Measurements from ENCODE around the gene FAM131C. TPM values are rescaled to one million over a fixed set of nuclear protein-coding genes. Genes with fewer than 3 reads are reported as not detected.

The FAM131C gene
- polyA plus RNA-seq, 1 donor (not counting 4 experiments of a cell fraction or from before 2014, with no cell fraction given): 0.31 TPM

DNA sequence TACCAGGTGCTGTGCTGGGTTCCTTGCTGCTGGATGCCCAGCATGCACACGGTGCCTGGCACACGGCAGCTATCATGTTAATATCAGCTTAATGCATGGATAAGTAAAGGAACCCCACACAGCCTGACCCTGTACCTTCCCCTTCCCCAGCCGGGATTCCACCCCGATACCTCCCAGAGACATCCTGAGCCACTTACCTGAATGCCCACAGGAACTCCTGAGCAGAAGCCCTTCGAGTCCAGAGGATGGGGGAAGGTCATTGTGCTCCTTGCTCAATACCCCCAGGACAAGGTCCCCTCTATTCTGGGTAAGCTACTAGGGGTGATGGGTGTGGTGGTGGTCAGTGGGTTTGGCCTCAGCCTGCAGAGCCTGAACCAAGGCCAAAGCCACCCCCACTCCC is 1.4 kb downstream of the FAM131C start:
- Histone ChIP-seq H4K20me1 (ENCODE audit: control insufficient read depth, extremely low read depth, insufficient read depth, low read length) (no peaks in the 10 kb centered on the region), H3K36me3 (ENCODE audit: control insufficient read depth in 2 of 2, extremely low read depth in 1 of 2, insufficient read depth in 2 of 2, low read length in 2 of 2) (no peaks in the 10 kb centered on the region), H3K4me1 (ENCODE audit: control insufficient read depth, extremely low read depth, insufficient read depth, low read length) (peaks cover 27% of the 10 kb centered on the region), H3K27me3 (ENCODE audit: control insufficient read depth, extremely low read depth, insufficient read depth, low read length) (peaks cover 14% of the 10 kb centered on the region), H3K27ac (ENCODE audit: control insufficient read depth, insufficient read depth, low read length) (no peak overlapping the region), H3K4me3 (ENCODE audit: control insufficient read depth in 2 of 3, extremely low read depth in 1 of 3, insufficient read depth in 2 of 3, low read depth in 1 of 3, low read length in 3 of 3) (no peak overlapping the region), H3K4me2 (ENCODE audit: control insufficient read depth, extremely low read depth, insufficient read depth, low read depth, low read length) (no peak overlapping the region), H3K9me3 (ENCODE audit: control insufficient read depth, low read depth, low read length) (no peaks in the 10 kb centered on the region), H3K9ac (ENCODE audit: control insufficient read depth, extremely low read depth, insufficient read depth, low read length) (no peak overlapping the region), H3K9me1 (ENCODE audit: control insufficient read depth, extremely low read depth, insufficient read depth, low read length) (no peaks in the 10 kb centered on the region), H3K79me2 (ENCODE audit: control insufficient read depth, insufficient read depth, low read length) (no peaks in the 10 kb centered on the region), H2AFZ (ENCODE audit: control insufficient read depth, low read length) (no peak overlapping the region)
- no peak for DNase-seq (ENCODE audit: low read depth, low spot score)
- dilution Hi-C loops (cut with MboI; ENCODE audit: extremely low pct_ligation_motif_present, low sequenced_read_pairs): no loop called here
- no peak for TF ChIP-seq EZH2 (IDR thresholded peaks at IDR 0.05; ENCODE audit: low read length)
- TF ChIP-seq, protein P1, sequence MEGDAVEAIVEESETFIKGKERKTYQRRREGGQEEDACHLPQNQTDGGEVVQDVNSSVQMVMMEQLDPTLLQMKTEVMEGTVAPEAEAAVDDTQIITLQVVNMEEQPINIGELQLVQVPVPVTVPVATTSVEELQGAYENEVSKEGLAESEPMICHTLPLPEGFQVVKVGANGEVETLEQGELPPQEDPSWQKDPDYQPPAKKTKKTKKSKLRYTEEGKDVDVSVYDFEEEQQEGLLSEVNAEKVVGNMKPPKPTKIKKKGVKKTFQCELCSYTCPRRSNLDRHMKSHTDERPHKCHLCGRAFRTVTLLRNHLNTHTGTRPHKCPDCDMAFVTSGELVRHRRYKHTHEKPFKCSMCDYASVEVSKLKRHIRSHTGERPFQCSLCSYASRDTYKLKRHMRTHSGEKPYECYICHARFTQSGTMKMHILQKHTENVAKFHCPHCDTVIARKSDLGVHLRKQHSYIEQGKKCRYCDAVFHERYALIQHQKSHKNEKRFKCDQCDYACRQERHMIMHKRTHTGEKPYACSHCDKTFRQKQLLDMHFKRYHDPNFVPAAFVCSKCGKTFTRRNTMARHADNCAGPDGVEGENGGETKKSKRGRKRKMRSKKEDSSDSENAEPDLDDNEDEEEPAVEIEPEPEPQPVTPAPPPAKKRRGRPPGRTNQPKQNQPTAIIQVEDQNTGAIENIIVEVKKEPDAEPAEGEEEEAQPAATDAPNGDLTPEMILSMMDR (optimal IDR thresholded peaks at IDR 0.05 in 1 of 3, IDR thresholded peaks at IDR 0.05 in 1 of 3, conservative IDR thresholded peaks at IDR 0.05 in 1 of 3; ENCODE audit: extremely low read depth in 1 of 3, insufficient read depth in 2 of 3, low read length in 3 of 3): no peak
- FAIRE-seq: no peak

DNA sequence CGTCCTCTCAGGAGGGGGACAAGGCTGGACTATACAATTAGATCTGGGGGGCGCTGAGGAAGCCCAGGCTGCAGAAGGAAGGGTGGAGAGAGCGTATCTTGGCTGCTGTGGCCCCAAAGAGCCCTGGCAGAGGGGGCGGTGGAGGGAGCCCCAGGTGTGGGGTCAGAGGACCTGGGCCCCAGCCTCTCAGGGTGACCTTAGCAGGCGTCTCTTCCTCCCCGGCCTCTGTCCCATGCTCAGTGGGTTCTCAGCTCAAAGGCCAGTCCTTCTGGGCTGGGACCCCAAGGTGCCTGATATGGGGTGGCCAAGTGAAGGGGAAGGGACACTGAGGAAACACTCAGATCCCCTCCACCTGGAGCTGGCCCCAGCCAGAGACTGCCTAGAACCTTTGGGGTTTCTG is 1.8 kb downstream of the FAM131C start:
- no peaks in the 10 kb centered on the region for H4K20me1 ChIP-seq (ENCODE audit: control insufficient read depth, extremely low read depth, insufficient read depth, low read length)
- no peaks in the 10 kb centered on the region for H3K79me2 ChIP-seq (ENCODE audit: control insufficient read depth, insufficient read depth, low read length)
- no peak overlapping the region for H3K27ac ChIP-seq (ENCODE audit: control insufficient read depth, insufficient read depth, low read length)
- no peak for DNase-seq (ENCODE audit: low read depth, low spot score)
- no peak overlapping the region for H3K9ac ChIP-seq (ENCODE audit: control insufficient read depth, extremely low read depth, insufficient read depth, low read length)
- H2AFZ ChIP-seq (ENCODE audit: control insufficient read depth, low read length): no peak overlapping the region
- dilution Hi-C loops (cut with MboI; ENCODE audit: extremely low pct_ligation_motif_present, low sequenced_read_pairs): no loop called here
- peaks cover 17% of the 10 kb centered on the region for H3K27me3 ChIP-seq (ENCODE audit: control insufficient read depth, extremely low read depth, insufficient read depth, low read length)
- no peaks in the 10 kb centered on the region for H3K9me3 ChIP-seq (ENCODE audit: control insufficient read depth, low read depth, low read length)
- no peak overlapping the region for H3K4me3 ChIP-seq (ENCODE audit: control insufficient read depth in 2 of 3, extremely low read depth in 1 of 3, insufficient read depth in 2 of 3, low read depth in 1 of 3, low read length in 3 of 3)
- H3K4me2 ChIP-seq (ENCODE audit: control insufficient read depth, extremely low read depth, insufficient read depth, low read depth, low read length): no peak overlapping the region
- TF ChIP-seq EZH2 (IDR thresholded peaks at IDR 0.05; ENCODE audit: low read length): no peak
- TF ChIP-seq, protein P1 (optimal IDR thresholded peaks at IDR 0.05 in 1 of 3, IDR thresholded peaks at IDR 0.05 in 1 of 3, conservative IDR thresholded peaks at IDR 0.05 in 1 of 3; ENCODE audit: extremely low read depth in 1 of 3, insufficient read depth in 2 of 3, low read length in 3 of 3): no peak
- H3K9me1 ChIP-seq (ENCODE audit: control insufficient read depth, extremely low read depth, insufficient read depth, low read length): no peaks in the 10 kb centered on the region
- peaks cover 24% of the 10 kb centered on the region for H3K4me1 ChIP-seq (ENCODE audit: control insufficient read depth, extremely low read depth, insufficient read depth, low read length)
- no peaks in the 10 kb centered on the region for H3K36me3 ChIP-seq (ENCODE audit: control insufficient read depth in 2 of 2, extremely low read depth in 1 of 2, insufficient read depth in 2 of 2, low read length in 2 of 2)
- FAIRE-seq: no peak
